Ovary (tissue), 3 donors: ENCODE data around the gene PPARA.

Experiments
- CTCF ChIP-seq, 3 donors: fragments of 450-650 bp in 2 of 3; fragments of 200-600 bp in 1 of 3; IDR thresholded peaks; one replicate each; pipeline versions ENCODE4 v1.5.1 to v1.8.0; 2016 to 2022; ENCODE audit warnings: antibody characterized with exemption in 3 of 3, mild to moderate bottlenecking in 1 of 3
- POLR2A ChIP-seq: fragments of 450-650 bp; IDR thresholded peaks from one replicate; pipeline ENCODE4 v1.6.1; 2017; ENCODE audit warnings: antibody characterized with exemption, mild to moderate bottlenecking, moderate library complexity
- donor health status: DM: no; HTN: no; CAD: no.

- TF ChIP-seq CTCF (IDR thresholded peaks at IDR 0.05) (no peak), POLR2A (no peak)
Measured at GRCh38 chr22:46281866-46282678, 131.7 kb downstream of the PPARA start.
